ENCODE data around the gene PROZ. TPM values are rescaled to one million over a fixed set of nuclear protein-coding genes. Genes with fewer than 3 reads are reported as not detected.

The PROZ gene, protein sequence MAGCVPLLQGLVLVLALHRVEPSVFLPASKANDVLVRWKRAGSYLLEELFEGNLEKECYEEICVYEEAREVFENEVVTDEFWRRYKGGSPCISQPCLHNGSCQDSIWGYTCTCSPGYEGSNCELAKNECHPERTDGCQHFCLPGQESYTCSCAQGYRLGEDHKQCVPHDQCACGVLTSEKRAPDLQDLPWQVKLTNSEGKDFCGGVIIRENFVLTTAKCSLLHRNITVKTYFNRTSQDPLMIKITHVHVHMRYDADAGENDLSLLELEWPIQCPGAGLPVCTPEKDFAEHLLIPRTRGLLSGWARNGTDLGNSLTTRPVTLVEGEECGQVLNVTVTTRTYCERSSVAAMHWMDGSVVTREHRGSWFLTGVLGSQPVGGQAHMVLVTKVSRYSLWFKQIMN
- not detected in 2 replicates for total RNA-seq

DNA sequence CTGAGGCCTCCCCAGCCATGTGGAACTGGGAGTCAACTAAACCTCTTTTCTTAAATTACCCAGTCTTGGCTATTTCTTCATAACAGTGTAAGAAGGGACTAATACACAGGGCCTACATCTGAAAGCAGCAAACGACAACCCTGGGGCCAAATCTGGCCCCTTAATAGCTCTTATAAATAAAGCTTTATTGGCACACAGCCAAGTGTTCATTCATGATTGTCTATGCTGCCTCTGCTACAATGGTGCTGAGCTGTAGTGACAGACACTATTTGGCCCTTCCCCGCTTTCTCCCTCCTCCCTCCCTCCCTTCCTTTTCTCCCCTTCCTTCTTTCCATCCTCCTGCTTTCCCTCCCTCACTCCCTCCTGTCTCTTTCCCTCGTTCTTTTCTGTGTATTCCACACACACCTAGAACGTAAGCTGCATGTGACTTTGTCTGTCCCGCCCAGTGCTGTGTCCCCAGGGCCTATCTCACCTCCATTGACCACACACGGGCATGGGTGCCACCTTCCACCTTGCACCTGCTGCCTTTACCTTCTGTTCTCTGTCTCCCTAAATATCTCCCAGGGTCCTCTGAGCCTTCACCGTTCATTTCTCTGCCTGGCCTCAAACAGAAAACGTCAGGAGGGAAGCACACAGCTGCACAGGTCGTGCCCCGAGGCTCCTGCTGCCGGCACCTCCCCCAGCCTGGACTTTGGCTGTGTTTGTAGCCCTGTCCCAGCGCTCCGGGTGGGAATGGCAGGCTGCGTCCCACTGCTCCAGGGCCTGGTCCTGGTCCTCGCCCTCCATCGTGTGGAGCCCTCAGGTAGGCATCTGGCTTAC is at the start of gene PROZ:
Gene PROZ, plus strand, starts transcription at position 720 of the 819 bp plus-strand sequence. Its CDS starts 13 bp downstream, at position 733.

DNA sequence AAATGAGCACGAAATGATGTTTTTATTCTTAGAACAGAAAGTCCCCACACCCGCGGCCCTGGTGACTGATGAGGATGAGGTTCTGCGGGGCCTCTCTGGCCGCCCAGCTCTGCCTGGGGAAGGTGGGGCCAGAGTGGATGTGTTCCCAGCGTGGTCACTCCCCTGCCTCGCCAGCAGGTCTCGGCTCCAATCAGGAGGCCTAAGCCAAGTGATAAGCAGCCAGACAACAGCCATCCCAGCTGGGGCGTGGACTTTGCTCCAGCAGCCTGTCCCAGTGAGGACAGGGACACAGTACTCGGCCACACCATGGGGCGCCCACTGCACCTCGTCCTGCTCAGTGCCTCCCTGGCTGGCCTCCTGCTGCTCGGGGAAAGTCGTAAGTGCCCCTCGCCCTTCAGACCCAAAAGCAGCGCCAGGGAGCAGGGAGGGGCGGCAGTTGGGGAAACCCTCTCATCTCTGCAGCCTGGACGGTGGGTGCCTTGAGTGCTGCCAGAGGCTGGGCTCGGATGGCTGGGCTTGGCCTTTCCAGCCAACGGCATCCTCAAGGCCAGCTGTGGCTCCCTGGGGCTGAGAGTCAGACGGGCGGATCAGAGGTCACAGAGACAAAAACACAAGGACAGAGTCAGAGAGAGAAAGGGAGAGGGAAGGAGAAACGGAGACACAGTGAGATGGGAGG is 35.8 kb upstream of the PROZ start, which contains the start of gene F10:
Gene F10, plus strand, starts transcription at position 250 of the 676 bp plus-strand sequence. Its CDS starts 57 bp downstream, at position 307.

DNA sequence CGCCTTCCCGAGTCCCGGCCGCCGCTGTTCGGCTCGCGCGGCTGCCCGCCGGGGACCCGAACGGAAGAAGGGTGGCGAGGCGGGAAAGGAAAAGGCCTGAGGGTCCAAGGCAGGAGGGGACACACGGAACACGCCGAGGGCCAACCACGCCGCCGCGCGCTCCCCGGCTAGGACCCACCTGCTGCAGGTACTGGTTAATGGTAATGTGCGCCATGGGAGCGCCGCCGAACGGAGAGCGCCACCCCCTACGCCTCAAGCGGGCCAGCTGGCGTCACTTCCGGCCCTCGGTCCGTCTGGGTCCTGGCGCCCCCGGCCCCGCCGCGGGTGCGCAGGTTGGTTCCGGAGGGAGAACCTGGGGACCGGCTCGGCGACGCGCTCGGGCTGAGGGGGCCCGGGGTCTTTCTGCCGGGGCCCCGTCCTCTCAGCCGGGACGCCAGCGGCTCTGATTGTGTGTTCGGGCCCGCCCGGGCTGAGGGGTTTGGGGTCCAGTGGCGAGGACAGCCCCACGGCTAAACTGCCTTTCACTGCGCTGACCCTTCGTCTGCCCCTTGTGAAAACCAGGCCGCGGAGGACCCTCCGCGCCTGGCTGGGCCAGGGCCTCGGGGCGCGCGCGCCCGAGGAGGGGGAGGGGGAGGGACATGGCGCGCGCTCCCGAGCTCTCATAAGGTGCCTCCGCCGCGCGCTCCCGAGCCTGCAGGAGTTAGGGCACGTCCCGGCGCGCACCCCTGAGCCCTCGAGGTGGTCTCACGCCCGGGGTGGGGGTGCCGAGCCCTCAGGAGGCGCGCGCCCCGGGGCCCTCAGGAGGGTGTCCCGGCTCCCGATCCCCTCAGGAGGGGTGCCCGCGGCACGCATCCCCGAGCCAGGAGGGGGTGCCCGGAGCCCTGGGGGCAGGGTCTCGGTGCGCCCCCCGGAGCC is 50.2 kb downstream of the PROZ start, which contains the start of gene PCID2:
Gene PCID2, minus strand, starts transcription at position 249 of the 915 bp plus-strand sequence. Its CDS starts 35 bp downstream, at position 214.

DNA sequence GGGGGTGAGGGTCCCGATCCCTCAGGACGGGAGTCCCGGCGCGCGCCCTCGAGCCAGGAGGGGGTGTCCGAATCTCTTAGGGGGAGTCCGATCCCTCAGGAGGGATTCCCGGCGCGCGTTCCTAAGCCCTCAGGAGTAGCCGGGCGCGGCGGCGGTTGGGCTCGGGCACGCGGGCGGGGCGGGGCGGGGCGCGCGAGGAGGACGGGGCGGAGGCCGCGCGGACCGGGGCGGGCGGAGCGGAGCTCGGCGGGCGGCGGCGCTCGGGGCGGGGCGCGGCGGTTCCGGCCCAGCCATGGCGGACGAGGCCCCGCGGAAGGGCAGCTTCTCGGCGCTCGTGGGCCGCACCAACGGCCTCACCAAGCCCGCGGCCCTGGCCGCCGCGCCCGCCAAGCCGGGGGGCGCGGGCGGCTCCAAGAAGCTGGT is 50.9 kb downstream of the PROZ start, which contains the start of gene CUL4A:
Gene CUL4A, plus strand, starts transcription at position 278 of the 423 bp plus-strand sequence. Its CDS starts 15 bp downstream, at position 293.

Other genes with a start within 250 kb of the PROZ start
- not detected in 2 replicates for gene MCF2L, start 189.4 kb upstream of the PROZ start, total RNA-seq
- not detected in 2 replicates for gene F7, start 52.9 kb upstream of the PROZ start, total RNA-seq
- gene F10, start 35.8 kb upstream of the PROZ start, total RNA-seq = 13.0 and 16.0 TPM in 2 replicates
- 91.1 and 95.4 TPM in 2 replicates for gene PCID2, start 50.0 kb downstream of the PROZ start, total RNA-seq
- gene CUL4A, start 51.0 kb downstream of the PROZ start, total RNA-seq = 101 and 108 TPM in 2 replicates
- gene LAMP1, start 138.6 kb downstream of the PROZ start, total RNA-seq = 170 and 182 TPM in 2 replicates
- 0.29 and 2.5 TPM in 2 replicates for gene GRTP1, start 205.5 kb downstream of the PROZ start, total RNA-seq